Measurements from ENCODE around the gene TTLL10. TPM values are rescaled to one million over a fixed set of nuclear protein-coding genes. Genes with fewer than 3 reads are reported as not detected.

The TTLL10 gene
- total RNA-seq, 1 donor from 2014 or later = not detected

DNA sequence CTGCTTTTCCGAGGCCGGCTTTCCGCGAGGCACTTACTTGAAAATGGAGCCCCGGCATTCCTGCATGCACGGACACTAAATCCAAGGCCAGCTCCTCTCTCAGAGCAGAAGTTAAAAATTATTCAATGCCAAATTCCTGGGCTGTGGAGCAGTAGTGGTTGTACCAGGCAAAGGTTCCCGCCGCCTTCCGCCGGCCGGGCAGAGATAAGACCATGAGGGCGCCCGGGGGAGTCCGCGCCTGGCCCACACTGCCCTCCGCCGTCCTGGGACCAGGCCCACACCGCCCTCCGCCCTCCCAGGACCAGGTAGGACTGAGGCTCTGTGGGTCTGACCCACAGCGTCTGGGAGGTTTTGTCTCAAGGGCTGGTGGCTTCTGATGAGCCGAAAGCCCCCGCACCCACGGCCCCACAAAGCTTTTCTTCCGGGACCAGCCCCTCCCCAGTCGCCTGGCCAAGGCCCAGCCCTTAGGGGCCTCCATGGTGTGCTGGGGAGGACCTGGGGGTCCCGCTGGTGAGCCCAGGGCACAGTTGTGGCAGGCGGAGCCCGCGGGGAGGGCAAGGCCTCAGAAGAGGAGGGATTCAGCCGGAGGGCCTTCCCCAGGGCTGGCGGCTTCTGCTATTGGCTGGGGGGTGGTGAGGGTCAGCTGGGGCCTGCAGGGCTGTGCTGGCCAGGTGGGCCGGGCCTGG is 45.1 kb upstream of the TTLL10 start:
- no peak overlapping the region for H3K4me3 ChIP-seq (ENCODE audit: low read depth, low read length)
- no peaks in the 10 kb centered on the region for H3K36me3 ChIP-seq (ENCODE audit: control insufficient read depth, insufficient read depth, low read length)
- DNase-seq (ENCODE audit: low read depth) = no peak
- H3K27me3 ChIP-seq (ENCODE audit: control insufficient read depth, insufficient read depth, low read length) = no peaks in the 10 kb centered on the region
- no peak for FAIRE-seq
- TF ChIP-seq, protein P1, sequence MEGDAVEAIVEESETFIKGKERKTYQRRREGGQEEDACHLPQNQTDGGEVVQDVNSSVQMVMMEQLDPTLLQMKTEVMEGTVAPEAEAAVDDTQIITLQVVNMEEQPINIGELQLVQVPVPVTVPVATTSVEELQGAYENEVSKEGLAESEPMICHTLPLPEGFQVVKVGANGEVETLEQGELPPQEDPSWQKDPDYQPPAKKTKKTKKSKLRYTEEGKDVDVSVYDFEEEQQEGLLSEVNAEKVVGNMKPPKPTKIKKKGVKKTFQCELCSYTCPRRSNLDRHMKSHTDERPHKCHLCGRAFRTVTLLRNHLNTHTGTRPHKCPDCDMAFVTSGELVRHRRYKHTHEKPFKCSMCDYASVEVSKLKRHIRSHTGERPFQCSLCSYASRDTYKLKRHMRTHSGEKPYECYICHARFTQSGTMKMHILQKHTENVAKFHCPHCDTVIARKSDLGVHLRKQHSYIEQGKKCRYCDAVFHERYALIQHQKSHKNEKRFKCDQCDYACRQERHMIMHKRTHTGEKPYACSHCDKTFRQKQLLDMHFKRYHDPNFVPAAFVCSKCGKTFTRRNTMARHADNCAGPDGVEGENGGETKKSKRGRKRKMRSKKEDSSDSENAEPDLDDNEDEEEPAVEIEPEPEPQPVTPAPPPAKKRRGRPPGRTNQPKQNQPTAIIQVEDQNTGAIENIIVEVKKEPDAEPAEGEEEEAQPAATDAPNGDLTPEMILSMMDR (IDR thresholded peaks at IDR 0.05; ENCODE audit: insufficient read depth, low read length, severe bottlenecking) = no peak

DNA sequence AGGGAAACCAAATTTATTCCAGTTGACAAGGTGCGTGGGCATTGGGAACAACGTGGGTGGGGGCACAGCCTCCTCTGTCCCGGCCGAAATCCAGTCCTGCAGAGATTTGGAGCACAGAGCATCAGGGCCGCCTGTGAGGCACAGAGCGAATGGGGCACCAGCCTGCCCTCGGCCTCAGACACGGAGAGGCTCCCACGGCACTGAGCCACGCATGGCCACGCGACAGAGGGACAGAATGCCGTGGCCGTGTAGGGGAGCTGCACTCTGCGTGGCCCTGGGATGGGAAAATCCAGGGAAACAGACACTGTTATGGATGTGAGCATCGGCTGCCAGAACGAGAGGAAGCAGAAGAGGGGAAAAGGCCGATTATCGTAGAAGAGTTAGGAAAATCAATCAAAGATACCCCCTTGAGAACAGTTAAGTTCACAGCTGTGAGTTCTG is 44.3 kb upstream of the TTLL10 start:
- TF ChIP-seq, protein P1 (IDR thresholded peaks at IDR 0.05; ENCODE audit: insufficient read depth, low read length, severe bottlenecking) = no peak
- Histone ChIP-seq H3K4me3 (ENCODE audit: low read depth, low read length) (no peak overlapping the region), H3K27me3 (ENCODE audit: control insufficient read depth, insufficient read depth, low read length) (no peaks in the 10 kb centered on the region), H3K36me3 (ENCODE audit: control insufficient read depth, insufficient read depth, low read length) (no peaks in the 10 kb centered on the region)
- FAIRE-seq = no peak
- DNase-seq (ENCODE audit: low read depth) = no peak

DNA sequence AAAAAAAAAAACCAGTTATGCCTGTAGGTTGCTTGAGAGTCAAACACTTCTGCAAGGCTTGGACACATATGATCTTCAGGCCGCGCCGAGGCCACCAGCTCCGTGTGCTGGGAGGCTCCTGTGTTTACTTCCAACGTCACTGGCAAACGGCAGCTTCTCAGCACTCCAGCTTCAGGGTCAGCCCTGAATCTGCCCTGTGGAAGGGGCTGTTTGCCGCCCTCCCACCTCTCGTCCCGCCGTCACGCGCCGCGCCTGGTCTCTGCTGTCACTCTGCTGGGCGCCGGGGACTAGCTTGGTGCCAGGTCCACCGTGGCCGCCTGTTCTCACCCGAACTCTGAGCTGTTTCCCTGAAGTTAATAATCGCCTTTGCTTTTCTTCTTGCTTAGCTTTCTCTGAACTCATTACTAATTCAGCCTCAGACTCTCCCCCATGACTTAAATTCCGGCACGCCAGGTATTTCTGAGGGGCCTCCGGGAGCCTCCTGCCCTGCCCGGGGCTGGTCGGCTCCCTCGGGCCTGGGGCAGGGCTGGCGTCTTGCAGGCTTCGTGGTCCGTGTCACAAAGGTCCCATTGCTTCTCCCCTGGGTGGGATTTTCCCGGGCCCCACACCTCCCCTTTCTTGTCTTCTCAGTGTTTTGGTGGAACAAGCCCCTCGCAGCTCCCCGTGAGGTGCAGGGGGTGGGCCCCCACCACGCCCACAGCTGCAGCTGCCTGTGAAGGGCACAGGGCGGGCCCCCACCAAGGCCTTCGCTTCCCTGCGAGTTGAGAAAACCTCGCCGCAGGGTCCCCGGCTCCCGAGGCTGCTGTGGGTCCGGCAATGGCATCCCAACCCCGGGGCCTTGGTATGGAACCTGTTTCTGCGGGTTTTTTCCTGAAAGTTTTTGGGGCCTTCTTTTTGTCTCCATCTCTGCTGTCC is 43.2 kb upstream of the TTLL10 start:
- Histone ChIP-seq H3K36me3 (ENCODE audit: control insufficient read depth, insufficient read depth, low read length) (no peaks in the 10 kb centered on the region), H3K27me3 (ENCODE audit: control insufficient read depth, insufficient read depth, low read length) (no peaks in the 10 kb centered on the region), H3K4me3 (ENCODE audit: low read depth, low read length) (no peak overlapping the region)
- TF ChIP-seq, protein P1 (IDR thresholded peaks at IDR 0.05; ENCODE audit: insufficient read depth, low read length, severe bottlenecking) = no peak
- DNase-seq (ENCODE audit: low read depth) (no peak), FAIRE-seq (no peak)

DNA sequence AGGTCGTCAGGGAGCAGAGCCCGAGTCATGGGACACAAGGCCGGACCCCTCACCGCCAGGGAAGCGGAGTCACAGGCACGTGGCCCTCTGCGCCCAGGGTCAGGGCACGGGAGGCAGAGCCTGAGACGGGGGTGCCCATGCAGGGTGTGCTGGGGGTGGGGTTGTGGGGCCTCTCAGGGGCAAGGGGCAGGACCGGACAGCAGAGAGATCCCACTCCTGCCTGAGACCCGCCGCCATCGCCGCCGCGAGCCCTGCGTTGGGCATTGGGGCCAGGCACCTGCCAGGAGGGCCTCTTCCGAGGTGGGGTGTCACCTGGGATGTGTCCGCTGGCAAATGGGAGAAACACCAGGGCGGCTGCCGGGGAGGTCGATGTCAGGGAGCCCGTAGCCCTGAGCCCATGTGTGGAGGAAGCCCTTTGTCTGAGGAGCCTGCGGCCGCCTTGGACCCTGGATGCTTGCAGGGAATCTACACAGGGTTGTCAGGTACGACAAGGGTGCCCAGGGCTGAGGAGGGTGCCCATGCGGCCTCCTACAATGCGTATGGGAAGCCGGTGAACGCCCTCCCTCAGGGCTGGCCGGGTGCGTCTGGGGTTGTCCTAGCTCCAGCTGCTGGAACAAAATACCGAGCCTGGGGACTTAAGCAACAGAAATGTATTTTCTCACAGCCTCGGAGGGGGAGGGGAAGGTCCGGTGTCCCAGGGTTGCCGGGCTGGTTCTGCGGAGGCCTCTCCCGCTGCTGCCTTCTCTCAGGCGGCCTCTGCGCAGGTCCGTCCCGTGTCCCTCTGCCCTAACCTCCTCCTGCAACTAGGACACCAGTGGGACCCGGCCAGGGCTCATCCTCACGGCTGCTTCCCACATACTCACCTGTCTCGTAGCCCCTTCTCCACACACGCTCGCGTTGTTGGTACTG is 41.4 kb upstream of the TTLL10 start:
- FAIRE-seq = no peak
- Histone ChIP-seq H3K4me3 (ENCODE audit: low read depth, low read length) (no peak overlapping the region), H3K27me3 (ENCODE audit: control insufficient read depth, insufficient read depth, low read length) (no peaks in the 10 kb centered on the region), H3K36me3 (ENCODE audit: control insufficient read depth, insufficient read depth, low read length) (no peaks in the 10 kb centered on the region)
- TF ChIP-seq, protein P1 (IDR thresholded peaks at IDR 0.05; ENCODE audit: insufficient read depth, low read length, severe bottlenecking) = no peak
- no peak for DNase-seq (ENCODE audit: low read depth)

DNA sequence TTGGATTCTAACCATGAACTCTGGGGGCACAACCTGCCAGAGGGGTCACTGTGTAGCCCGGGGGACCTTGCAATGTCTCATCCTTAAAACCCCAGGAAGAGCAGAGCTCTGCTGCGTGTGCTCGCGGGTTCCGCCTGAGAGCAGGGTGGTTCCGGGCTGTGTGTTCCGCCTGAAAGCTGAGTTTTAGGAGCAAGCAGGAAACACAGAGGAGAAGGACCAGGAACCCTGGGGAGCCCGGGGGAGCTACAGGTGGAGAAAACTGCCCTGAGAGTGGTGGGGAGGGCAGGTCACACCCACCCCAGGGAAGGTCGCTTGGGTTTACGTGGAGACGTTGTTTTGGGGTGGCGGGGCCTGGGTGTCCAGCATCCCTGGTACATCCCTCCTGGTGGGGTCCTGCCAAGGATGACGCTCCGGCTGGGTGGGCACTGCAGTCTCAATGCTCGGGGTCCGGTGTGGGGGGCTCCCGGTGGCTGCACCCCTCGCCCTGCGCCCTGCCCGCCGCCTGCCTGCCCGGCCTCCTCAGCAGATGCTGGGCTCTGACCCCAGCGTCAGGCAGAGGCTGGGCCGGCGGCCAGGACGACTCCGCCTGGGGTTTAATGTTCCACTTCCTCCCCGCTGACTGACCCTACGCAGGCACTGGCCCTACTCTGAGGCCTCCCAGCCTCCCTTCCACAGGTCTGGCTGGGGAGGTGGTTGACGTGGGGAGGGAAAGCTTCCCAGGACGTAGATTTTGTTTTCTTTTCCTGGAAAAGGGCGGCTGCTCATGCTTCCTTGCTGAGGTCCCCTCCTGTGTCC is 40.5 kb upstream of the TTLL10 start:
- H3K27me3 ChIP-seq (ENCODE audit: control insufficient read depth, insufficient read depth, low read length) = peaks cover 3% of the 10 kb centered on the region
- DNase-seq (ENCODE audit: low read depth) (no peak), FAIRE-seq (no peak)
- no peak overlapping the region for H3K4me3 ChIP-seq (ENCODE audit: low read depth, low read length)
- no peaks in the 10 kb centered on the region for H3K36me3 ChIP-seq (ENCODE audit: control insufficient read depth, insufficient read depth, low read length)
- TF ChIP-seq, protein P1 (IDR thresholded peaks at IDR 0.05; ENCODE audit: insufficient read depth, low read length, severe bottlenecking) = no peak
